SU-DHL-6 (cell line): ENCODE measurements around the gene KRTAP19-2.

Source experiments
- H2AFZ ChIP-seq: fragments of 200-600 bp; sonication (generic); 2 replicates; pipeline ENCODE4 v1.6.1; 2014; ENCODE audit warnings: low read depth, mild to moderate bottlenecking, moderate library complexity, mixed read lengths, antibody characterized with exemption, low read length; ENCODE audit not compliant: severe bottlenecking
- H3F3A ChIP-seq: fragments of 200-600 bp; shearing (Covaris generic); 2 replicates; pipeline ENCODE4 v1.6.0; 2016; ENCODE audit warnings: antibody characterized with exemption, mild to moderate bottlenecking; ENCODE audit not compliant: insufficient read depth
- H3K27ac ChIP-seq: fragments of 200-600 bp; sonication (generic); 2 replicates; pipeline ENCODE4 v1.5.1; 2016; ENCODE audit warnings: low read depth, mild to moderate bottlenecking, low read length, moderate library complexity, mixed read lengths
- H3K27me3 ChIP-seq: fragments of 200-600 bp; sonication (generic), shearing (Covaris generic); 2 replicates; pipeline ENCODE4 v1.6.0; 2014; ENCODE audit warnings: mild to moderate bottlenecking, low read length
- H3K36me3 ChIP-seq: fragments of 200-600 bp; sonication (generic); 2 replicates; pipeline ENCODE4 v1.6.1; 2014; ENCODE audit warnings: mild to moderate bottlenecking, low read length, mixed read lengths
- H3K4me2 ChIP-seq: fragments of 300-600, 200-600 bp; shearing (Covaris generic), sonication (generic); 2 replicates; pipeline ENCODE4 v1.6.0; 2014; ENCODE audit warnings: low read length, low read depth, mild to moderate bottlenecking; ENCODE audit not compliant: poor library complexity, severe bottlenecking
- H3K4me3 ChIP-seq: fragments of 200-600 bp; sonication (generic); 2 replicates; pipeline ENCODE4 v1.5.1; 2014; ENCODE audit warnings: antibody characterized with exemption, low read length, mild to moderate bottlenecking, mixed read lengths; ENCODE audit not compliant: insufficient read depth, poor library complexity, severe bottlenecking
- H3K79me2 ChIP-seq: fragments of 200-600 bp; sonication (generic); 2 replicates; pipeline ENCODE4 v1.6.1; 2014; ENCODE audit warnings: mild to moderate bottlenecking, low read length, moderate library complexity; ENCODE audit not compliant: insufficient read depth
- H3K9ac ChIP-seq: fragments of 200-600 bp; sonication (generic); 2 replicates; pipeline ENCODE4 v1.7.0; 2014; ENCODE audit warnings: mild to moderate bottlenecking, low read length
- H3K9me2 ChIP-seq: fragments of 200-600 bp; sonication (generic); replicated peaks from 2 replicates; pipeline ENCODE4 v1.6.1; 2014; ENCODE audit warnings: low read length; ENCODE audit not compliant: insufficient read depth
- H3K9me3 ChIP-seq: fragments of 200-600 bp; sonication (generic); 2 replicates; pipeline ENCODE4 v1.6.1; 2014; ENCODE audit warnings: low read length, mixed read lengths; ENCODE audit not compliant: insufficient read depth
- H4K20me1 ChIP-seq: fragments of 200-600 bp; sonication (generic); 2 replicates; pipeline ENCODE4 v1.6.1; 2014; ENCODE audit warnings: low read depth, mild to moderate bottlenecking, antibody characterized with exemption, low read length, moderate library complexity, mixed read lengths
- EZH2phosphoT487 ChIP-seq: fragments of 200-600 bp; sonication (generic), shearing (Covaris generic); conservative IDR thresholded peaks from 2 replicates; pipeline ENCODE4 v1.6.1; 2018; ENCODE audit warnings: mild to moderate bottlenecking, antibody characterized with exemption, low read length, moderate library complexity, mixed read lengths
- TF ChIP-seq, protein P1 (sequence below): fragments of 200-600 bp; sonication (generic); IDR thresholded peaks from one replicate; pipeline ENCODE4 v1.5.1; 2017; ENCODE audit warnings: antibody characterized with exemption, mild to moderate bottlenecking, low read length, moderate library complexity; ENCODE audit not compliant: insufficient read depth, poor library complexity, severe bottlenecking

The KRTAP19-2 gene

DNA sequence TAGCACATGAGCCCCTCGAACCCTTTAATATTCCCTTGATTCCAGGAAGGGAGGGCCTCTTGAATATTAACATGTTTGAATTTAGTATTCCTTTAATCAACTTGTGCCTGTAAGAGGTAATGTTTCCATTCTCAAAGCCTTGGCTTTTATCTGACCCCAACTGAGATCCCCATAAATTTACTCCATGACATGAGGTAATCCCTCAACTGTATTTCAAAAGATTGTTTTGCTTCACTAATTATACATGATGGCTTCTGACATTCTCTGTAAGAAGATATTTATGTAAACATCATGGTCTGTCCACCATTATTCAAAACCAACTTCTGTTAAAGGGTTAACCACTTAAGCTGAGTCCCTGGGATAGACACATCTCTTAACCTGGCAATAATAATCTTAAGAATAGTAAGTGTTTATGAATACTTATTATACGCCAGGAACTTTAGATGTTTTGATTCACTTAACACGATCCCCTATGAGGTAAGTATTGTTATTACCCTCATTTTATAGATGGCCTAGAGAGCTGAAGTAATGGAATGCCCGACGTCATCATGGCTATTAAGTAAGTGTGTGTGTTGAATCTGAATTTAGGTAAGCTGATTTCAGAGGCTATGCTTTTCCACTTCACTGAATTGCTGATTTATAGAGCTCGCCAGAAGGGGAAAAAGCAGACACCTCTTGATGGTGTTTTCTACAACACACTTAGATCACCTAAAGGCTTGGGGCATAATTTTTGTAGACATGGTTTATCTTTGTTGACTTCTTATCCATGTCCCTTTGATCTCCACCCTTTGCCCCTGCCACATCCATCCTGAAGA is 18.1 kb downstream of the KRTAP19-2 start:
- Histone ChIP-seq H3K79me2 (no peaks in the 10 kb centered on the region), H4K20me1 (no peaks in the 10 kb centered on the region), H3K27ac (no peak overlapping the region), H2AFZ (no peak overlapping the region), H3K9ac (no peak overlapping the region), H3K4me2 (no peak overlapping the region), H3K9me2 (no peaks in the 10 kb centered on the region), H3K27me3 (no peaks in the 10 kb centered on the region), H3K4me3 (no peak overlapping the region), H3K9me3 (no peaks in the 10 kb centered on the region), H3K36me3 (no peaks in the 10 kb centered on the region), H3F3A (no peaks in the 10 kb centered on the region)
- TF ChIP-seq, protein P1, sequence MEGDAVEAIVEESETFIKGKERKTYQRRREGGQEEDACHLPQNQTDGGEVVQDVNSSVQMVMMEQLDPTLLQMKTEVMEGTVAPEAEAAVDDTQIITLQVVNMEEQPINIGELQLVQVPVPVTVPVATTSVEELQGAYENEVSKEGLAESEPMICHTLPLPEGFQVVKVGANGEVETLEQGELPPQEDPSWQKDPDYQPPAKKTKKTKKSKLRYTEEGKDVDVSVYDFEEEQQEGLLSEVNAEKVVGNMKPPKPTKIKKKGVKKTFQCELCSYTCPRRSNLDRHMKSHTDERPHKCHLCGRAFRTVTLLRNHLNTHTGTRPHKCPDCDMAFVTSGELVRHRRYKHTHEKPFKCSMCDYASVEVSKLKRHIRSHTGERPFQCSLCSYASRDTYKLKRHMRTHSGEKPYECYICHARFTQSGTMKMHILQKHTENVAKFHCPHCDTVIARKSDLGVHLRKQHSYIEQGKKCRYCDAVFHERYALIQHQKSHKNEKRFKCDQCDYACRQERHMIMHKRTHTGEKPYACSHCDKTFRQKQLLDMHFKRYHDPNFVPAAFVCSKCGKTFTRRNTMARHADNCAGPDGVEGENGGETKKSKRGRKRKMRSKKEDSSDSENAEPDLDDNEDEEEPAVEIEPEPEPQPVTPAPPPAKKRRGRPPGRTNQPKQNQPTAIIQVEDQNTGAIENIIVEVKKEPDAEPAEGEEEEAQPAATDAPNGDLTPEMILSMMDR = no peak
- no peak for TF ChIP-seq EZH2phosphoT487

DNA sequence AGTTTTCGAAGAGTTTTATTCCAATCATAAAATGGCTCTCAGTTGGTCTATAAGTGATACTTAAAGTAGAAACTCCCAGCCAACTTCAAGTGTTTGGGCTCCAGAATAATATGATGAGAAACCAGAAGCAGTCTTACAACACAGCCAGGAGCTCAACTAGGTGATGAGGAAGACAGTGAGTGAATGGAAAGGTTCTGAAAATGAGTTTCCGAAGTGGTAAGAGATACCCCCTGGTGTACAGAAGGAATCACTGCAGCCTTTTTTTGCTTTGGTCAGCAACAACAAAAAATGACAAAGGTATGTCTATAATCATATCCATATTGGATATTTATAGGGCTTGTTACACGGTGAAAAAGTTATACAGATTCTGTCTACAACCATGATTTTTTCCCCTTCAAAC is 23.5 kb downstream of the KRTAP19-2 start:
- H3K27ac ChIP-seq = no peak overlapping the region
- H3K9me3 ChIP-seq = no peaks in the 10 kb centered on the region
- H3K27me3 ChIP-seq = no peaks in the 10 kb centered on the region
- no peaks in the 10 kb centered on the region for H3K9me2 ChIP-seq
- no peak overlapping the region for H2AFZ ChIP-seq
- H4K20me1 ChIP-seq = no peaks in the 10 kb centered on the region
- no peak overlapping the region for H3K4me2 ChIP-seq
- no peak overlapping the region for H3K4me3 ChIP-seq
- no peak for TF ChIP-seq EZH2phosphoT487
- TF ChIP-seq, protein P1 = peak; percentile 39
- H3K36me3 ChIP-seq = no peaks in the 10 kb centered on the region
- H3K9ac ChIP-seq = no peak overlapping the region
- H3F3A ChIP-seq = no peaks in the 10 kb centered on the region
- no peaks in the 10 kb centered on the region for H3K79me2 ChIP-seq

DNA sequence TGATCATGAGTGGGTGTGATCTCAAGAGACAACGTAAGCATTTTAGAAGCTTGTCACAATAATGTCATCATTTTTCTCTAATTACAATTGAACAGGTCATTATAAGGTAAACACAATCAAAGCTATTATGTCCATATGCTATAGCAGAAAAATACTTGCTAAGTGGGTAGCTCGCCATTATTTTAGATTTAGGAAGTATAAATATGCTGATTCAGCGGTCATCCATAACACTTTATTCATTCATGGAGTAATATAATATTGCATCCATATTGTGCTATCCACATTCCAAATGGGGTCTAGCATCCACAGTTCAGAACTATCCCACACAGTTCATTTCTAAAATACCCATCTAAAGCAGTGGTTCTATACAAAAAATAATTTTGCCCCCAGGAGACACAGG is 38.7 kb downstream of the KRTAP19-2 start:
- no peaks in the 10 kb centered on the region for H3F3A ChIP-seq
- H3K27ac ChIP-seq = no peak overlapping the region
- no peaks in the 10 kb centered on the region for H3K9me3 ChIP-seq
- no peak overlapping the region for H3K9ac ChIP-seq
- no peaks in the 10 kb centered on the region for H3K27me3 ChIP-seq
- TF ChIP-seq EZH2phosphoT487 = no peak
- TF ChIP-seq, protein P1 = no peak
- no peaks in the 10 kb centered on the region for H3K9me2 ChIP-seq
- H3K4me2 ChIP-seq = no peak overlapping the region
- no peaks in the 10 kb centered on the region for H4K20me1 ChIP-seq
- no peaks in the 10 kb centered on the region for H3K36me3 ChIP-seq
- no peak overlapping the region for H2AFZ ChIP-seq
- H3K79me2 ChIP-seq = no peaks in the 10 kb centered on the region
- H3K4me3 ChIP-seq = no peak overlapping the region
